Hepatocyte (in vitro differentiated cells): ENCODE data around the gene PSMA7. TPM values are rescaled to one million over a fixed set of nuclear protein-coding genes. Genes with fewer than 3 reads are reported as not detected.
A peak's percentile ranks its signal among the peaks of the same experiment; 100 is the strongest.

Experiments
- DNase-seq: peaks from one replicate; pipeline ENCODE4 v3.0.0-alpha.2; 2016; ENCODE audit warnings: low spot score
- H2AFZ ChIP-seq: fragments of 200-600 bp; sonication (generic); 2 replicates; pipeline ENCODE4 v1.6.0; 2016; ENCODE audit warnings: antibody characterized with exemption, mild to moderate bottlenecking
- H3K27ac ChIP-seq: fragments of 200-600 bp; sonication (generic); 2 replicates; pipeline ENCODE4 v1.5.1; 2016; ENCODE audit warnings: mild to moderate bottlenecking
- H3K27me3 ChIP-seq: fragments of 200-600 bp; sonication (generic); 2 replicates; pipeline ENCODE4 v1.6.1; 2016
- H3K36me3 ChIP-seq: fragments of 200-600 bp; sonication (generic); replicated peaks from 2 replicates; pipeline ENCODE4 v1.5.1; 2016; ENCODE audit warnings: low read depth; ENCODE audit not compliant: insufficient read depth
- H3K4me1 ChIP-seq: fragments of 200-600 bp; sonication (generic); 2 replicates; pipeline ENCODE4 v1.5.1; 2016; ENCODE audit warnings: mild to moderate bottlenecking, moderate library complexity; ENCODE audit not compliant: insufficient read depth
- H3K4me2 ChIP-seq: fragments of 200-600 bp; sonication (generic); 2 replicates; pipeline ENCODE4 v1.6.0; 2016
- H3K4me3 ChIP-seq: fragments of 200-600 bp; sonication (generic); 2 replicates; pipeline ENCODE4 v1.5.1; 2016; ENCODE audit warnings: mild to moderate bottlenecking
- H3K79me2 ChIP-seq: fragments of 200-600 bp; sonication (generic); 2 replicates; pipeline ENCODE4 v1.6.0; 2017; ENCODE audit warnings: mild to moderate bottlenecking
- H3K9me2 ChIP-seq: fragments of 200-600 bp; sonication (generic); replicated peaks from 2 replicates; pipeline ENCODE4 v1.6.0; 2017; ENCODE audit warnings: mild to moderate bottlenecking; ENCODE audit not compliant: insufficient read depth
- H3K9me3 ChIP-seq: fragments of 200-600 bp; sonication (generic); 2 replicates; pipeline ENCODE4 v1.5.1; 2016; ENCODE audit warnings: low read depth, mild to moderate bottlenecking
- H4K20me1 ChIP-seq: fragments of 200-600 bp; sonication (generic); 2 replicates; pipeline ENCODE4 v1.6.0; 2016; ENCODE audit warnings: mild to moderate bottlenecking; ENCODE audit not compliant: insufficient read depth, poor library complexity, severe bottlenecking
- EZH2 ChIP-seq: fragments of 200-600 bp; sonication (generic); IDR thresholded peaks from 2 replicates; pipeline ENCODE4 v1.6.1; 2016; ENCODE audit warnings: antibody characterized with exemption, mild to moderate bottlenecking, borderline replicate concordance
- EZH2phosphoT487 ChIP-seq: fragments of 200-600 bp; sonication (generic); IDR thresholded peaks from one replicate; pipeline ENCODE4 v1.6.1; 2018; ENCODE audit warnings: antibody characterized with exemption, mild to moderate bottlenecking, low read depth, moderate library complexity; ENCODE audit not compliant: unreplicated experiment, severe bottlenecking
- WGBS: methylation state at CpG from one replicate; pipeline ENCODE4 v1.1.6; 2016; ENCODE audit warnings: low lambda C conversion rate; ENCODE audit errors: missing lambda C conversion rate; 5-methylcytosine and 5-hydroxymethylcytosine counted together
- polyA plus RNA-seq: library from polyadenylated mRNA; unstranded; fragments of >200 nt; fragmentation: Nextera tagmentation; extraction: Ambion mirVana; gene quantifications from 2 replicates; pipeline ENCODE4 v1.2.1, GENCODE V29; 2016
- total RNA-seq: library from RNA; depleted of rRNA; stranded (reverse); fragments of >200 nt; gene quantifications from 2 replicates; pipeline ENCODE4 v1.2.3, GENCODE V29; 2014
- TF ChIP-seq, protein P1 (sequence below): fragments of 200-600 bp; sonication (generic); IDR thresholded peaks from 2 replicates; pipeline ENCODE4 v1.5.1; 2016; ENCODE audit warnings: antibody characterized with exemption, mild to moderate bottlenecking; ENCODE audit not compliant: poor library complexity

The PSMA7 gene
- total and polyA plus RNA-seq, 2 experiments from 2014 or later, result 277 to 408 TPM

DNA sequence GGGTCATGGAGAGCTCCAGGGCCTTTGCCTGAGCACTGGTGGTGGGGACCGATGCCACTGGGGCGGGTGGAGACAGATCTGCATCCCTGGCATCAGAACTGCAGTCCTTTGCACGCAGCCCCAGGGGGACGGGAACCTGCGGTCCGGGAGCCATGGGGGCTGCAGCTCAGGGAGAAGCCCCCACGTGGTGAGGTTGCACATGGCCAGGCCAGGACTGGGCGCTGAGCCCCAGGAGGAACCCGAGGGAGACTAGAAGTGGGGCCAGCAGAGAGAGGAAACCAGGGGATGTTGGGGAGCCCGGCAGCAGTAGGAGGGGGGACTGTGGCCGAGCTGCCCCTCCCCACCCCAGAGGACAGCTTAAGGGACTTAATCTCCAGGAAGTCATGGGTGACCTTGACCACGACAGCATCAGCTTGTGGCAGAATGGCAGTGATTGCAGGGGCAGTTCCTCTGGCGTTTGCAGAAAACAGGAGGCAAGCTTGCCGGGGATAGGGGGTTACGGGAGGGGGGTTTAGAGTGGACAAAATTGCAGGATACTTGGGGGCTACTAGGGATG lies 38.9 kb downstream of the PSMA7 start:
- no peak overlapping the region for H3K4me3 ChIP-seq

DNA sequence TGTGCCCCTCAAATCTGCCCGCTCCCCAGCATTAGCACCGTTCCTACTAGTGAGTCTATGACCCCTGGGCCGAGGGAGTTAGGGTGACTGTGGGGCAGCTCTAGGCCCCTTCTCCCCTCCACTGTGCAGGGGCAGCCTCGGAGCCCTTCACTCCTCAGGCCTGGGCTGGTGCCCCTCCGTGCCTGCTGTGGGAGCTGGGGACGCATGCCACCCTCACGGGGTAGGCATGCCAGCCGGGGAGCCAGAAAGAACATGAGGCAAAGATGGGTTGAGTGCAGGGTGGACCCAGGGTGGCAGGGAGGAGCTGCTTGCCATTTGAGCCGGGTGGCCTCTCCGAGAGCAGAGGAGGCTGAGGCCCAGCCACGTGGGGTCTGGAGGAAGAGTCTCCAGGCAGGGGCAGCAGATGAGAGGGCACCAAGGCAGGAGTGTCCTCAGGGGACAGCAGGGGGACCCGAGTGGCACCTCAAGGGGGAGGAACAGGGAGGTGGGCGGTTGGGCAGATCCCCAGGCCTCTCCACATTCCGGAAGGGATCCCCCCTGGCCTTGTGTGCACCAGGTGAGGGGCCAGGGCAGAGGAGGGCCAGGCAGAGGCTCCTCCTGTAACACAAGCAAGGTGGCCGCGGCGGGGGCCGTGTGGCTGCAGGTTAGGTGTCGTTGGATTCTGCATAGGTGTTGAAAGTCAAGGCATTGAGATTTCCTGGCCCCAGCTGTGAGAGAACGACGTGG lies 39.5 kb downstream of the PSMA7 start:
- Histone ChIP-seq H3K4me1 (peaks cover 6% of the 10 kb centered on the region), H3K27ac (no peak overlapping the region), H3K4me2 (no peak overlapping the region), H3K36me3 (no peaks in the 10 kb centered on the region), H3K9me2 (no peaks in the 10 kb centered on the region), H3K79me2 (no peaks in the 10 kb centered on the region), H3K27me3 (no peaks in the 10 kb centered on the region), H2AFZ (no peak overlapping the region), H4K20me1 (no peaks in the 10 kb centered on the region), H3K4me3 (no peak overlapping the region), H3K9me3 (no peaks in the 10 kb centered on the region)
- no peak for DNase-seq
- WGBS, result 81% methylated on average over 16 of the region's 21 CpGs
- TF ChIP-seq, protein P1, sequence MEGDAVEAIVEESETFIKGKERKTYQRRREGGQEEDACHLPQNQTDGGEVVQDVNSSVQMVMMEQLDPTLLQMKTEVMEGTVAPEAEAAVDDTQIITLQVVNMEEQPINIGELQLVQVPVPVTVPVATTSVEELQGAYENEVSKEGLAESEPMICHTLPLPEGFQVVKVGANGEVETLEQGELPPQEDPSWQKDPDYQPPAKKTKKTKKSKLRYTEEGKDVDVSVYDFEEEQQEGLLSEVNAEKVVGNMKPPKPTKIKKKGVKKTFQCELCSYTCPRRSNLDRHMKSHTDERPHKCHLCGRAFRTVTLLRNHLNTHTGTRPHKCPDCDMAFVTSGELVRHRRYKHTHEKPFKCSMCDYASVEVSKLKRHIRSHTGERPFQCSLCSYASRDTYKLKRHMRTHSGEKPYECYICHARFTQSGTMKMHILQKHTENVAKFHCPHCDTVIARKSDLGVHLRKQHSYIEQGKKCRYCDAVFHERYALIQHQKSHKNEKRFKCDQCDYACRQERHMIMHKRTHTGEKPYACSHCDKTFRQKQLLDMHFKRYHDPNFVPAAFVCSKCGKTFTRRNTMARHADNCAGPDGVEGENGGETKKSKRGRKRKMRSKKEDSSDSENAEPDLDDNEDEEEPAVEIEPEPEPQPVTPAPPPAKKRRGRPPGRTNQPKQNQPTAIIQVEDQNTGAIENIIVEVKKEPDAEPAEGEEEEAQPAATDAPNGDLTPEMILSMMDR, result no peak
- TF ChIP-seq EZH2, result no peak
- no peak for TF ChIP-seq EZH2phosphoT487

More for the DNA sequence above, 38.9 kb downstream of the PSMA7 start:
- Histone ChIP-seq H2AFZ (no peak overlapping the region), H3K4me2 (no peak overlapping the region), H3K9me2 (no peaks in the 10 kb centered on the region), H3K9me3 (peaks cover 2% of the 10 kb centered on the region), H4K20me1 (no peaks in the 10 kb centered on the region), H3K79me2 (no peaks in the 10 kb centered on the region), H3K27ac (peak overlapping the region; percentile 53), H3K4me1 (peaks cover 6% of the 10 kb centered on the region), H3K36me3 (no peaks in the 10 kb centered on the region), H3K27me3 (no peaks in the 10 kb centered on the region)
- no peak for DNase-seq
- WGBS, result 67% methylated on average over 15 of the region's 15 CpGs
- no peak for TF ChIP-seq EZH2phosphoT487
- no peak for TF ChIP-seq EZH2
- TF ChIP-seq, protein P1, result no peak

DNA sequence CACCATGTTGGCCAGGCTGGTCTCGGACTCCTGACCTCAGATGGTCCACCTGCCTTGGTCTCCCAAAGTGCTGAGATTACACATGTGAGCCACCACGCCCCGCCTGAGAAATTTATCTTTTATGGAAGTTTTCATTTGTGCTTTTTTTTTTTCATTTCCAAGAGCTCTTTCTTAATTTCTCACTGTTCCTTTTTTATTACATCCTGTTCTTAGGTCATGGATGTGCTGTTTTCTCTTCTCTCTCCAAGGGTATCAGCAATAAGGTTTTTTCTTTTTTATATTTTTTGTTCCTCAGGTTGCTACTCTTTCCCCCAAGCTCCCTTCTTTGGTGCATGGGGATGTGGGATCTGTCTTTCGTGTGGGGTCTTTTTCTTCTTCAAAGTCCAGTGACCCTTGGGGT lies 42.1 kb downstream of the PSMA7 start:
- no peak for DNase-seq
- WGBS, result 96% methylated on average over 4 of the region's 4 CpGs

More for the DNA sequence above, 42.1 kb downstream of the PSMA7 start:
- H3K9me2 ChIP-seq, result no peaks in the 10 kb centered on the region
- no peaks in the 10 kb centered on the region for H3K9me3 ChIP-seq
- H3K27ac ChIP-seq, result no peak overlapping the region
- no peaks in the 10 kb centered on the region for H3K27me3 ChIP-seq
- TF ChIP-seq EZH2phosphoT487 (no peak), EZH2 (no peak)
- TF ChIP-seq, protein P1, result no peak
- H3K36me3 ChIP-seq, result no peaks in the 10 kb centered on the region
- no peak overlapping the region for H3K4me2 ChIP-seq
- H2AFZ ChIP-seq, result no peak overlapping the region
- no peaks in the 10 kb centered on the region for H3K79me2 ChIP-seq
- peaks cover 6% of the 10 kb centered on the region for H3K4me1 ChIP-seq
- H3K4me3 ChIP-seq, result no peak overlapping the region
- no peaks in the 10 kb centered on the region for H4K20me1 ChIP-seq
